Neural cell (in vitro differentiated cells): ENCODE data around the gene ZNF324B. TPM values are rescaled to one million over a fixed set of nuclear protein-coding genes. Genes with fewer than 3 reads are reported as not detected.
A peak's percentile ranks its signal among the peaks of the same experiment; 100 is the strongest.

ENCODE experiments used
- H2AFZ ChIP-seq: fragments of 200-600, 300-800 bp; sonication (generic), shearing (Covaris generic); 2 replicates; pipeline ENCODE4 v1.6.0; 2014; ENCODE audit warnings: low read depth, mild to moderate bottlenecking, antibody characterized with exemption, low read length, moderate library complexity
- H3F3A ChIP-seq: fragments of 200-600 bp; shearing (Covaris generic); 2 replicates; pipeline ENCODE4 v1.6.1; 2016; ENCODE audit warnings: mild to moderate bottlenecking, moderate library complexity, mixed read lengths, antibody characterized with exemption, low read length; ENCODE audit not compliant: insufficient read depth, poor library complexity, severe bottlenecking
- H3K27ac ChIP-seq: fragments of 200-600, 300-800 bp; sonication (generic), shearing (Covaris generic); 2 replicates; pipeline ENCODE4 v1.5.1; 2014; ENCODE audit warnings: mild to moderate bottlenecking, low read length, moderate library complexity
- H3K27me3 ChIP-seq: fragments of 300-800, 200-600 bp; sonication (generic), shearing (Covaris generic); 2 replicates; pipeline ENCODE4 v1.6.0; 2014; ENCODE audit warnings: mild to moderate bottlenecking, low read depth, low read length, moderate library complexity; ENCODE audit not compliant: insufficient read depth
- H3K36me3 ChIP-seq: fragments of 300-800, 200-600 bp; sonication (generic), shearing (Covaris generic); 2 replicates; pipeline ENCODE4 v1.5.1; 2014; ENCODE audit warnings: mild to moderate bottlenecking, antibody characterized with exemption, low read length, moderate library complexity; ENCODE audit not compliant: insufficient read depth
- H3K4me2 ChIP-seq: fragments of 300-800, 200-600 bp; sonication (generic), shearing (Covaris generic); 2 replicates; pipeline ENCODE4 v1.6.0; 2014; ENCODE audit warnings: mild to moderate bottlenecking, low read length
- H3K4me3 ChIP-seq: fragments of 300-800, 200-600 bp; sonication (generic), shearing (Covaris generic); 2 replicates; pipeline ENCODE4 v1.5.1; 2014; ENCODE audit warnings: mild to moderate bottlenecking, low read length, moderate library complexity
- H3K79me2 ChIP-seq: fragments of 200-600 bp; shearing (Covaris generic); replicated peaks from 2 replicates; pipeline ENCODE4 v1.6.0; 2014; ENCODE audit warnings: mild to moderate bottlenecking, low read length, moderate library complexity; ENCODE audit not compliant: insufficient read depth
- H3K9ac ChIP-seq: fragments of 300-800, 200-600 bp; sonication (generic), shearing (Covaris generic); 2 replicates; pipeline ENCODE4 v1.6.1; 2016; ENCODE audit warnings: mild to moderate bottlenecking, low read length, mixed read lengths
- H3K9me2 ChIP-seq: fragments of 200-600 bp; shearing (Covaris generic); 2 replicates; pipeline ENCODE4 v1.6.1; 2016; ENCODE audit warnings: mild to moderate bottlenecking, low read length, mixed read lengths; ENCODE audit not compliant: insufficient read depth
- H3K9me3 ChIP-seq: fragments of 200-600, 300-800 bp; sonication (generic), shearing (Covaris generic); 2 replicates; pipeline ENCODE4 v1.6.1; 2016; ENCODE audit warnings: mild to moderate bottlenecking, mixed run types, low read length, moderate library complexity, mixed read lengths
- H4K20me1 ChIP-seq: fragments of 200-600 bp; shearing (Covaris generic); 2 replicates; pipeline ENCODE4 v1.6.1; 2016; ENCODE audit warnings: mild to moderate bottlenecking, mixed run types; ENCODE audit not compliant: insufficient read depth
- EP300 ChIP-seq: fragments of 450-650 bp; conservative IDR thresholded peaks from 2 replicates; pipeline ENCODE4 v1.6.1; 2014; ENCODE audit warnings: antibody characterized with exemption, mild to moderate bottlenecking, moderate library complexity; ENCODE audit not compliant: poor library complexity, severe bottlenecking
- EZH2 ChIP-seq: fragments of 200-600, 300-800 bp; shearing (Covaris generic), sonication (generic); IDR thresholded peaks from 2 replicates; pipeline ENCODE4 v1.6.1; 2014; ENCODE audit warnings: antibody characterized with exemption, low read length, borderline replicate concordance, mild to moderate bottlenecking; ENCODE audit not compliant: insufficient read depth, poor library complexity, severe bottlenecking
- MXI1 ChIP-seq: fragments of 450-650 bp; conservative IDR thresholded peaks from 2 replicates; pipeline ENCODE4 v1.6.1; 2014; ENCODE audit warnings: antibody characterized with exemption, mild to moderate bottlenecking; ENCODE audit not compliant: poor library complexity, severe bottlenecking
- POLR2AphosphoS5 ChIP-seq: IDR thresholded peaks from 2 replicates; pipeline ENCODE4 v1.6.1; 2012
- RAD21 ChIP-seq: fragments of 450-650 bp; conservative IDR thresholded peaks from 2 replicates; pipeline ENCODE4 v1.6.1; 2014; ENCODE audit warnings: antibody characterized with exemption, mild to moderate bottlenecking, moderate library complexity
- SMC3 ChIP-seq: fragments of 450-650 bp; conservative IDR thresholded peaks from 2 replicates; pipeline ENCODE4 v1.6.1; 2014; ENCODE audit warnings: antibody characterized with exemption, mild to moderate bottlenecking, moderate library complexity; ENCODE audit not compliant: poor library complexity
- TAF1 ChIP-seq: IDR thresholded peaks from 2 replicates; pipeline ENCODE4 v1.6.1; 2012; ENCODE audit warnings: low read depth
- polyA plus RNA-seq: library from polyadenylated mRNA; depleted of rRNA; stranded (reverse); fragments of >200 nt; gene quantifications from 2 replicates; pipeline ENCODE4 v1.2.3, GENCODE V29; 2014
- TF ChIP-seq, protein P1 (sequence below): IDR thresholded peaks from 2 replicates; pipeline ENCODE4 v1.6.1; 2012; ENCODE audit warnings: borderline replicate concordance
- TF ChIP-seq, protein P2 (sequence below): fragments of 450-650 bp; IDR thresholded peaks from 2 replicates; pipeline ENCODE4 v1.5.1; 2014; ENCODE audit warnings: antibody characterized with exemption, mild to moderate bottlenecking, moderate library complexity; ENCODE audit not compliant: poor library complexity, severe bottlenecking

The ZNF324B gene
- polyA plus RNA-seq, 1 donor from 2014 or later: 10.4 TPM

DNA sequence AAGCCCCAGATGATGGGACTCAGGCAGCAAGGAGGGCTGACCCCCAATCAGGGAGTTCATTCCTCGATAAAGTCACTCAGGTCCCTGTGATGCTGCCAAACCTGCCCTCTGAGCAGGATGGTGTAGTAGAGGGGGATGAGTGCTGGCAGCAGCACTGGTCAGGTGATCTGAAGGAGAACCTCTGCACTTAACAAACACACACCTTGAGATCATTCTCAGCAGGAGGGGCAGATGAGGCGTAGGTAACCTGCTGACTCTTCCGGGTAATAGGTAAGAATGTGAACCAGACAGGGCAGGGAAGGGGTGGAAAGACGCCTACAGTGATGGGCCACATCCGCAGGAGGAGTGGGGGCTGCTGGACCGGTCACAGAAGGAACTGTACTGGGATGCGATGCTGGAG lies 27.9 kb downstream of the ZNF324B start:
- Histone ChIP-seq H3K4me2 (no peak overlapping the region), H3K36me3 (no peaks in the 10 kb centered on the region), H3K9me2 (no peaks in the 10 kb centered on the region), H3K4me3 (no peak overlapping the region), H3F3A (no peaks in the 10 kb centered on the region), H4K20me1 (no peaks in the 10 kb centered on the region), H3K27me3 (no peaks in the 10 kb centered on the region), H3K79me2 (no peaks in the 10 kb centered on the region), H3K9me3 (no peaks in the 10 kb centered on the region), H2AFZ (no peak overlapping the region), H3K27ac (no peak overlapping the region), H3K9ac (no peak overlapping the region)
- no peak for TF ChIP-seq EP300
- TF ChIP-seq, protein P1, sequence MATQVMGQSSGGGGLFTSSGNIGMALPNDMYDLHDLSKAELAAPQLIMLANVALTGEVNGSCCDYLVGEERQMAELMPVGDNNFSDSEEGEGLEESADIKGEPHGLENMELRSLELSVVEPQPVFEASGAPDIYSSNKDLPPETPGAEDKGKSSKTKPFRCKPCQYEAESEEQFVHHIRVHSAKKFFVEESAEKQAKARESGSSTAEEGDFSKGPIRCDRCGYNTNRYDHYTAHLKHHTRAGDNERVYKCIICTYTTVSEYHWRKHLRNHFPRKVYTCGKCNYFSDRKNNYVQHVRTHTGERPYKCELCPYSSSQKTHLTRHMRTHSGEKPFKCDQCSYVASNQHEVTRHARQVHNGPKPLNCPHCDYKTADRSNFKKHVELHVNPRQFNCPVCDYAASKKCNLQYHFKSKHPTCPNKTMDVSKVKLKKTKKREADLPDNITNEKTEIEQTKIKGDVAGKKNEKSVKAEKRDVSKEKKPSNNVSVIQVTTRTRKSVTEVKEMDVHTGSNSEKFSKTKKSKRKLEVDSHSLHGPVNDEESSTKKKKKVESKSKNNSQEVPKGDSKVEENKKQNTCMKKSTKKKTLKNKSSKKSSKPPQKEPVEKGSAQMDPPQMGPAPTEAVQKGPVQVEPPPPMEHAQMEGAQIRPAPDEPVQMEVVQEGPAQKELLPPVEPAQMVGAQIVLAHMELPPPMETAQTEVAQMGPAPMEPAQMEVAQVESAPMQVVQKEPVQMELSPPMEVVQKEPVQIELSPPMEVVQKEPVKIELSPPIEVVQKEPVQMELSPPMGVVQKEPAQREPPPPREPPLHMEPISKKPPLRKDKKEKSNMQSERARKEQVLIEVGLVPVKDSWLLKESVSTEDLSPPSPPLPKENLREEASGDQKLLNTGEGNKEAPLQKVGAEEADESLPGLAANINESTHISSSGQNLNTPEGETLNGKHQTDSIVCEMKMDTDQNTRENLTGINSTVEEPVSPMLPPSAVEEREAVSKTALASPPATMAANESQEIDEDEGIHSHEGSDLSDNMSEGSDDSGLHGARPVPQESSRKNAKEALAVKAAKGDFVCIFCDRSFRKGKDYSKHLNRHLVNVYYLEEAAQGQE: no peak
- no peak for TF ChIP-seq POLR2AphosphoS5
- TF ChIP-seq, protein P2, sequence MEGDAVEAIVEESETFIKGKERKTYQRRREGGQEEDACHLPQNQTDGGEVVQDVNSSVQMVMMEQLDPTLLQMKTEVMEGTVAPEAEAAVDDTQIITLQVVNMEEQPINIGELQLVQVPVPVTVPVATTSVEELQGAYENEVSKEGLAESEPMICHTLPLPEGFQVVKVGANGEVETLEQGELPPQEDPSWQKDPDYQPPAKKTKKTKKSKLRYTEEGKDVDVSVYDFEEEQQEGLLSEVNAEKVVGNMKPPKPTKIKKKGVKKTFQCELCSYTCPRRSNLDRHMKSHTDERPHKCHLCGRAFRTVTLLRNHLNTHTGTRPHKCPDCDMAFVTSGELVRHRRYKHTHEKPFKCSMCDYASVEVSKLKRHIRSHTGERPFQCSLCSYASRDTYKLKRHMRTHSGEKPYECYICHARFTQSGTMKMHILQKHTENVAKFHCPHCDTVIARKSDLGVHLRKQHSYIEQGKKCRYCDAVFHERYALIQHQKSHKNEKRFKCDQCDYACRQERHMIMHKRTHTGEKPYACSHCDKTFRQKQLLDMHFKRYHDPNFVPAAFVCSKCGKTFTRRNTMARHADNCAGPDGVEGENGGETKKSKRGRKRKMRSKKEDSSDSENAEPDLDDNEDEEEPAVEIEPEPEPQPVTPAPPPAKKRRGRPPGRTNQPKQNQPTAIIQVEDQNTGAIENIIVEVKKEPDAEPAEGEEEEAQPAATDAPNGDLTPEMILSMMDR: no peak
- TF ChIP-seq RAD21: no peak
- TF ChIP-seq SMC3: no peak
- no peak for TF ChIP-seq EZH2
- TF ChIP-seq TAF1: no peak
- TF ChIP-seq MXI1: no peak

DNA sequence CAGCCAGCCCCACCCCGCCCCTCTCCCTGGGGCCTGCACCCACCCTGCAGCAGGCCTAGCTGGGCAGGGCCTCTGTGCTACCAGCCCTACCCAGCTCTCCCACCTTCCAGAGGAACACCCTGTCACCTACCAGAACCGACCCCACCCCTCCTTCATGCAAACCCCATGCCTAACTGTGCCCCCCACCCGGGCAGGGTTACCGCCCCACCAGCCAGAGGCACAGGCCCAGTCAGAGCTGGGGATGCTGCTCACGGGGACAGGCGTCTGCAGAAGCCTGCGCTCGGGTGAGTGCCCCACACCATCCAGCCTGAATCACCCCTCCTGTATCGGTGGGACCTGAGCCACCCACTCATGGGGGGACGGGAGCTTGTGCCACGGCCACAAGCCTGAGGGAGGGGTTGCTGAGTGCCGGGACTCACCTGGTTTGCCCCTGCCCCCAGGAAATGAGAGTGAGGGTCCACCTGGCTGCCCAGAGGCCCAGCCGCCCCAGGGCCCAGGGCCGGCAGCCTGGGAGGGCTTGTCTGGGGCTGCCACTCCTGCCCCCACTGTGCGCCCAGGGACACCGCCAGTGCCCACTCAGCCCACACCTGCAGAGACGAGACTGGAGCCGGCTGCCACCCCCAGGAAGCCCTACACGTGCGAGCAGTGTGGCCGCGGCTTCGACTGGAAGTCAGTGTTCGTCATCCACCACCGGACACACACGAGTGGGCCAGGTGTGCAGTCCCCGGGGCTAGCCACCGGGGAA lies 28.5 kb downstream of the ZNF324B start:
- no peak overlapping the region for H3K4me3 ChIP-seq
- H3K9me3 ChIP-seq: no peaks in the 10 kb centered on the region
- H4K20me1 ChIP-seq: no peaks in the 10 kb centered on the region
- H3K9me2 ChIP-seq: no peaks in the 10 kb centered on the region
- TF ChIP-seq POLR2AphosphoS5 (peak; percentile 0), SMC3 (no peak)
- no peaks in the 10 kb centered on the region for H3K27me3 ChIP-seq
- no peaks in the 10 kb centered on the region for H3K79me2 ChIP-seq
- no peak overlapping the region for H3K4me2 ChIP-seq
- H3K27ac ChIP-seq: no peak overlapping the region
- no peak overlapping the region for H3K9ac ChIP-seq
- H3K36me3 ChIP-seq: no peaks in the 10 kb centered on the region
- no peaks in the 10 kb centered on the region for H3F3A ChIP-seq
- H2AFZ ChIP-seq: no peak overlapping the region
